ENCODE measurements around the gene AIP.
A peak's percentile ranks its signal among the peaks of the same experiment; 100 is the strongest.

Gene AIP

DNA sequence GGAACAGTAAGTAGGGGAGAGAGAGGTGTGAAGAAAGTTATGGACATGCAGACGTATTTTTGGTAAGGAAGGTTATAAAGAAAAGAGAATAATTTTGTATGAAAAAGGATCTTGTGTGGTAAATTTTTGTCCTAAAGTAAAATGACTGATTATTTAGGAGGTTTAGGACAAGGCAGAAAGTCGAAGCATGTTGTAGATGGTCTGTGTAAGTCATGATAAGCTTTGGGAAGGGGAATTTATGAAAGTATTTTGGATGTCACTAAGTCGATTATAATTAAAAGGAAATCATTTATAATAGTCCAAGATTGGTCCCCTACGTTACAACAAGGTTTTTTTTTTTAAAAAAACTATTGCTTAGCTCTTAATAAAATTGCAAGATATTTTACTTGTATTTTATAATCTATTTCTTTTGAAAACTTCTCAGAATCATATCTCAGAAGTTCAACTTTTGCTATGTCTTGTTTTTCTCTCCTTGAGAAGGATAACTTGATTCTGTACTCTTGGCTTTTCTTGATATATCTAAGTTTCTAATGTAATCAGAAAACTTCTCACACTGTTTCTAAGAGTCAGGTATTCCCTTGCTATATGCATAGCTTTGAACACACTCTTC, 51.3 kb downstream of the AIP start:
- DNase-seq (ENCODE audit: low read depth), result peak; percentile 12

DNA sequence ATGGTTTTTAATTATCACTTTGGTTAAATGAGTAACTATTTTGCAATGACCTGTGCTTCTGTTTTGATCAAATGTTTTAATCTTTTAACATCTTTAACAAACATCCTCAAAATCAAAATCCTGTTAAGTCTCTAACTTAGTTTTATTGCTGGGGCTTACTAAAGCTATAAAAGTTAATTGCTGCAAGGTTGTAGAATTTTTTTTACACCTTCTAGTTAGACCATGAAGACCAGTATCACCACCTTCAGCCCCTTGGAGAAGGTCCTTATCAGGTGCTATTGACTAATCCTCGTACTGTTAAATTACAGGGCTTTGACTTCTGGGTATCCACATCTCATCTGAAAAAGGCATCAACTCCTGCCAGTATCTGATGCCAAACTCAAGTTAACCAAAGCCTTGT, 52.7 kb downstream of the AIP start:
- no peak for DNase-seq (ENCODE audit: low read depth)

- peak; percentile 64 for DNase-seq (ENCODE audit: low read depth)
Measured at GRCh38 chr11:67538306-67538705, 55.5 kb downstream of the AIP start.

DNA sequence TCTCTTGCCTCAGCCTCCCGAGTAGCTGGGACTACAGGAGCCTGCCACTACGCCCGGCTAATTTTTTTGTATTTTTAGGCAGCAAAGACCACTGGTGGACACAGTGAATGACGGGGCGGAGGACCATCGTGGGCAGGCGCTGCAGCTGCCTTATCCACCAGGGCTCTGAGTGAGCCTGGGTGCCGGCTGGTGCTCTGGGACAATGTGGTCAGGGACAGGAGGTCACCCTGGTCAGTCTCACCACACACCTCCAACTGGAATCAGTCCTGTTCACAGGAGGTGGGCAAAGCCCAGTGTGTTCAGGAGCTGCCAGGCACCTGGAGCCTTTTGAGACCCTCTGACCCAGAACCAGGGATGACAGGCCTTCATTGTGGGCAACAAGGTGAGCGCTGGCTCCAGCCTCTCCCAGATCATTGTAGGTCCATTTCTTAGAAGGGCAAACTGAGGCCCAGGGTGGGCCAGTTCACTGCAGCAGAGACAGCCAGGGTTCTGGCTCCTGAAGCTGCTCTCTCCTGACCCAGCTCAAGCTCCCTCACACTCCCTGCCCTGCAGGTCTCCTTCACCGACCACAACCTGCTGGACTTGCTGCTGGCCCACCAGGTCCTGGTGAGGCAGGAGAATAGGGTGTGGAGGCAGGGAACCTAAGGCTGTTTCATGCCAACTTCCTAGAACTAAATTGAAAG, 56.1 kb downstream of the AIP start:
- DNase-seq (ENCODE audit: low read depth), result no peak

- no peak for DNase-seq (ENCODE audit: low read depth)
Measured at GRCh38 chr11:67539550-67539949, 56.7 kb downstream of the AIP start.

Data from amniotic epithelial cell (primary cell).